HG03439 (cell line): Measurements from ENCODE around the gene MCL1.

Experiments used
- ATAC-seq: cut with Tn5 transposase; IDR thresholded peaks from one replicate; pipeline ENCODE4 v1.9.1; 2021; ENCODE audit warnings: mild to moderate bottlenecking, moderate library complexity; ENCODE audit not compliant: unreplicated experiment

The MCL1 gene

GRCh38 chr1:150544204-150544603 lies 35.2 kb downstream of the MCL1 start:
- no peak for ATAC-seq

GRCh38 chr1:150543500-150544143 lies 35.8 kb downstream of the MCL1 start:
- ATAC-seq = no peak

- no peak for ATAC-seq
Measured at GRCh38 chr1:150537732-150538684, 41.4 kb downstream of the MCL1 start.

- ATAC-seq = no peak
Measured at GRCh38 chr1:150536836-150537731, 42.3 kb downstream of the MCL1 start.

- no peak for ATAC-seq
Measured at GRCh38 chr1:150535511-150536287, 43.7 kb downstream of the MCL1 start.

GRCh38 chr1:150534002-150534401 lies 45.4 kb downstream of the MCL1 start:
- no peak for ATAC-seq

GRCh38 chr1:150532860-150533259 lies 46.5 kb downstream of the MCL1 start:
- ATAC-seq = no peak

GRCh38 chr1:150530491-150531159 lies 48.8 kb downstream of the MCL1 start:
- no peak for ATAC-seq

GRCh38 chr1:150529017-150529416 lies 50.4 kb downstream of the MCL1 start:
- ATAC-seq = no peak

- ATAC-seq = no peak
Measured at GRCh38 chr1:150528196-150528595, 51.2 kb downstream of the MCL1 start.

- no peak for ATAC-seq
Measured at GRCh38 chr1:150525348-150525747, 54.1 kb downstream of the MCL1 start.
